PC-3 (cell line): ENCODE data around the gene SMIM26. TPM values are rescaled to one million over a fixed set of nuclear protein-coding genes. Genes with fewer than 3 reads are reported as not detected.
A peak's percentile ranks its signal among the peaks of the same experiment; 100 is the strongest.

Source experiments
- ATAC-seq: fragments of 200-7000 bp; cut with Tn5 transposase; 2 replicates; pipeline ENCODE4 v1.9.1; 2020; ENCODE audit warnings: mild to moderate bottlenecking, moderate library complexity
- BruUV-seq: library from RNA; stranded (reverse); fragments of 400-500 nt; replicated peaks from 2 replicates; lab custom pipeline; 2021; lab: Mats Ljungman, UMichigan
- CTCF ChIA-PET: fragments of 300-600 bp; sonication (Branson Sonifier 250); formaldehyde crosslinking; loops from one replicate; lab custom pipeline; 2022; ENCODE audit warnings: antibody characterized with exemption; lab: Charles Lee
- POLR2A ChIA-PET: fragments of 300-600 bp; sonication (Branson Sonifier 250); formaldehyde crosslinking; loops from one replicate; lab custom pipeline; 2022; ENCODE audit warnings: antibody characterized with exemption; ENCODE audit not compliant: unreplicated experiment; lab: Charles Lee
- DNase-seq: peaks from one replicate; pipeline ENCODE4 v3.0.0-alpha.2; 2015
- H2AFZ ChIP-seq: fragments of 300-600 bp; sonication (generic); 2 replicates; pipeline ENCODE4 v1.6.0; 2016; ENCODE audit warnings: antibody characterized with exemption, low read length
- H3F3A ChIP-seq: fragments of 300-600 bp; sonication (generic); one replicate; pipeline ENCODE4 v1.6.0; 2017; ENCODE audit warnings: antibody characterized with exemption, low read length, control low read depth, mild to moderate bottlenecking; ENCODE audit not compliant: unreplicated experiment
- H3K27ac ChIP-seq: fragments of 300-600 bp; sonication (generic); 2 replicates; pipeline ENCODE4 v1.5.1; 2016; ENCODE audit warnings: mild to moderate bottlenecking, low read length
- H3K27me3 ChIP-seq: fragments of 300-600 bp; sonication (generic); 2 replicates; pipeline ENCODE4 v1.6.1; 2016; ENCODE audit warnings: low read length, mixed read lengths
- H3K36me3 ChIP-seq: fragments of 300-600 bp; sonication (generic); 2 replicates; pipeline ENCODE4 v1.6.1; 2016; ENCODE audit warnings: low read depth, mixed run types, low read length, mixed read lengths
- H3K4me1 ChIP-seq: fragments of 300-600 bp; sonication (generic); 2 replicates; pipeline ENCODE4 v1.5.1; 2016; ENCODE audit warnings: low read length; ENCODE audit not compliant: insufficient read depth
- H3K4me2 ChIP-seq: fragments of 300-600 bp; sonication (generic); 2 replicates; pipeline ENCODE4 v1.6.0; 2016; ENCODE audit warnings: low read length
- H3K4me3 ChIP-seq: fragments of 300-600 bp; sonication (generic); 2 replicates; pipeline ENCODE4 v1.5.1; 2016; ENCODE audit warnings: mild to moderate bottlenecking, low read length, mixed read lengths
- H3K79me2 ChIP-seq: fragments of 300-600 bp; sonication (generic); 2 replicates; pipeline ENCODE4 v1.6.1; 2017; ENCODE audit warnings: low read length, mixed read lengths
- H3K9ac ChIP-seq: fragments of 300-600 bp; sonication (generic); 2 replicates; pipeline ENCODE4 v1.6.0; 2016; ENCODE audit warnings: mild to moderate bottlenecking, low read length
- H3K9me2 ChIP-seq: fragments of 300-600 bp; sonication (generic); replicated peaks from 2 replicates; pipeline ENCODE4 v1.6.1; 2016; ENCODE audit warnings: mixed run types, low read length, mixed read lengths
- H3K9me3 ChIP-seq: fragments of 300-600 bp; sonication (generic); 2 replicates; pipeline ENCODE4 v1.6.1; 2016; ENCODE audit warnings: low read length, mixed read lengths
- H4K20me1 ChIP-seq: fragments of 300-600 bp; sonication (generic); 2 replicates; pipeline ENCODE4 v1.6.1; 2016; ENCODE audit warnings: low read length, mixed read lengths
- EZH2 ChIP-seq: fragments of 300-600 bp; sonication (generic); IDR thresholded peaks from one replicate; pipeline ENCODE4 v1.6.1; 2017; ENCODE audit warnings: antibody characterized with exemption, mild to moderate bottlenecking, low read length; ENCODE audit not compliant: unreplicated experiment
- EZH2phosphoT487 ChIP-seq: fragments of 300-600 bp; sonication (generic); IDR thresholded peaks from 2 replicates; pipeline ENCODE4 v1.6.1; 2018; ENCODE audit warnings: mild to moderate bottlenecking, antibody characterized with exemption, low read length, borderline replicate concordance
- intact Hi-C: fragments of 100-400 bp; cut with micrococcal nuclease; formaldehyde crosslinking; loops from 2 replicates; pipeline ENCODE4 v1.9.0; 2023
- total RNA-seq: library from RNA; depleted of rRNA; stranded (reverse); fragments of >200 nt; gene quantifications from 2 replicates; pipeline ENCODE4 v1.2.3, GENCODE V29; 2014
- TF ChIP-seq, protein P1 (sequence below): fragments of 300-600 bp; sonication (generic); conservative IDR thresholded peaks from 2 replicates; pipeline ENCODE4 v1.5.1; 2017; ENCODE audit warnings: antibody characterized with exemption, low read depth, mild to moderate bottlenecking, low read length

The SMIM26 gene
- total RNA-seq, 1 experiment from 2014 or later: 83.6 TPM

DNA sequence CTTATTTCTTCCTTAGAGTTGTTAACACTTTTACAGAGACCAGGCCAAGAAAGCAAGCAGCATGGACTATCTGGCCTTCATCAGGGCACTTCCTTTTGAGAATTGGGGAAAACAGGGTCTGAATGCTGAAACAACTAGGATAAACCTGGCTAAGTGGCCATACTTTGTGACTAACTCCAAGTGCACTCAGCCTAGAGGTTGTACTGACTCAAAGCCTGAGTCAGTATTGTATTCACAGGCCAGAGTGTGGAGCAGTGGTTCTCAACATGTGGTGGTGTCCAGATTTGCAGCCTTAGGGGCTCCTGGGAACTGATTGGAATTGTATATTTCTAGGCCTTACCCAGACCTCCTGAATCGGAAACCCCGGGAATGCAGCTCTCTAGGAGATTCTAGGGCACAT lies 39.4 kb upstream of the SMIM26 start:
- peak; percentile 44; the same call in 1 of the 2 replicates for ATAC-seq
- Histone ChIP-seq H3K4me1 (peaks cover 31% of the 10 kb centered on the region), H3K9me3 (no peaks in the 10 kb centered on the region), H2AFZ (no peak overlapping the region), H3K79me2 (no peaks in the 10 kb centered on the region), H3K9me2 (no peaks in the 10 kb centered on the region), H3K27me3 (no peaks in the 10 kb centered on the region), H3K4me3 (no peak overlapping the region), H3K9ac (0 out of 2 replicates have a peak overlapping the region, but pooled peaks have one; percentile 6), H4K20me1 (no peaks in the 10 kb centered on the region), H3K36me3 (peaks cover 73% of the 10 kb centered on the region), H3F3A (no peaks in the 10 kb centered on the region), H3K4me2 (no peak overlapping the region), H3K27ac (peak overlapping the region; percentile 52)
- intact Hi-C loops: no loop called here
- DNase-seq: peak; percentile 73
- no peak for TF ChIP-seq EZH2phosphoT487
- BruUV-seq: no TSS peak
- POLR2A ChIA-PET: no interaction called here
- CTCF ChIA-PET: no interaction called here

DNA sequence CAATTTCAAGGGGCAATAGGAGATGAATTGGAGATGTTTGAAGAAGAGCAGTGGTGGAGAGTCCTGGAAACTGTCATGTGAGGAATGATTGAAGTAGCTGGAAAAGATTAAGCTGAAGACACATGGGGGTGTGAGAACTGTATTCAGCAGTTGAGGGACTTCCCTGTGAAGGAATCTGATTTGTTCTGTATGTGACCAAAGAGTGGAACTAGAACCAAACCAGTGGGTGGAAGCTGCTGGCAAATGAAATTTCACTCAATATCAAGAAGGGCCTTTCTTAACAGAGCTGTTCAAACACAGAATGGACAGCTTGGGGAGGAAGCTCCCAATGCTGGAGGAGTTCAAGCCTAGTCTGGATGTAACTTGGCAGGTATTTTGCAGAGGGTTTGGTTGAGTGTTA lies 38.2 kb upstream of the SMIM26 start:
- Histone ChIP-seq H3K27me3 (no peaks in the 10 kb centered on the region), H3K36me3 (peaks cover 84% of the 10 kb centered on the region), H4K20me1 (no peaks in the 10 kb centered on the region), H3K4me2 (no peak overlapping the region), H3K9me3 (no peaks in the 10 kb centered on the region), H2AFZ (no peak overlapping the region), H3K4me1 (peaks cover 27% of the 10 kb centered on the region), H3K79me2 (no peaks in the 10 kb centered on the region), H3K9ac (no peak overlapping the region), H3F3A (no peaks in the 10 kb centered on the region), H3K9me2 (no peaks in the 10 kb centered on the region), H3K27ac (no peak overlapping the region), H3K4me3 (no peak overlapping the region)
- ATAC-seq (no peak), DNase-seq (no peak)
- no TSS peak for BruUV-seq
- ChIA-PET CTCF (no interaction called here), POLR2A (no interaction called here)
- TF ChIP-seq, protein P1, sequence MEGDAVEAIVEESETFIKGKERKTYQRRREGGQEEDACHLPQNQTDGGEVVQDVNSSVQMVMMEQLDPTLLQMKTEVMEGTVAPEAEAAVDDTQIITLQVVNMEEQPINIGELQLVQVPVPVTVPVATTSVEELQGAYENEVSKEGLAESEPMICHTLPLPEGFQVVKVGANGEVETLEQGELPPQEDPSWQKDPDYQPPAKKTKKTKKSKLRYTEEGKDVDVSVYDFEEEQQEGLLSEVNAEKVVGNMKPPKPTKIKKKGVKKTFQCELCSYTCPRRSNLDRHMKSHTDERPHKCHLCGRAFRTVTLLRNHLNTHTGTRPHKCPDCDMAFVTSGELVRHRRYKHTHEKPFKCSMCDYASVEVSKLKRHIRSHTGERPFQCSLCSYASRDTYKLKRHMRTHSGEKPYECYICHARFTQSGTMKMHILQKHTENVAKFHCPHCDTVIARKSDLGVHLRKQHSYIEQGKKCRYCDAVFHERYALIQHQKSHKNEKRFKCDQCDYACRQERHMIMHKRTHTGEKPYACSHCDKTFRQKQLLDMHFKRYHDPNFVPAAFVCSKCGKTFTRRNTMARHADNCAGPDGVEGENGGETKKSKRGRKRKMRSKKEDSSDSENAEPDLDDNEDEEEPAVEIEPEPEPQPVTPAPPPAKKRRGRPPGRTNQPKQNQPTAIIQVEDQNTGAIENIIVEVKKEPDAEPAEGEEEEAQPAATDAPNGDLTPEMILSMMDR: no peak
- TF ChIP-seq EZH2: no peak
- TF ChIP-seq EZH2phosphoT487: no peak
- intact Hi-C loops: no loop called here

DNA sequence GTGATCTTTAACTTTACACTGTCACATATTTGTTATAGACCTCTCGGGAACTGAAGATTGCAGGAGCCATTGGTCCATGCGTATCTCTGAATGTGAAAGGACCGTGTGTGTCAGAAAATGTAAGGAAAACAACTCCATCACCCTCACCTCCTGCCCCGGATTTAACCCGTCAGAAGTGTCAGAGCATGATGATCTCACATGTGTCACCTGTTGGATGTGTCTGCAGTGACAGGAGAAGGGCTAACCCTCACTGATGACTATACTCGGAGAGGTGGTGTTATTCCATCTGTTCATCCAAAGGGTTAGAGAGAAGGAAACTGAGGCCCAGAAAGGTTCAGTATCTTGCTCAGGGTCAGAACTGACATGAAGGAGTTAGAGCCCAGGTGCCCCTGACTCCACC lies 34.6 kb upstream of the SMIM26 start:
- Histone ChIP-seq H3F3A (no peaks in the 10 kb centered on the region), H2AFZ (no peak overlapping the region), H3K9ac (no peak overlapping the region), H3K4me1 (peaks cover 7% of the 10 kb centered on the region), H3K27me3 (no peaks in the 10 kb centered on the region), H4K20me1 (no peaks in the 10 kb centered on the region), H3K79me2 (no peaks in the 10 kb centered on the region), H3K27ac (no peak overlapping the region), H3K4me2 (no peak overlapping the region), H3K9me3 (no peaks in the 10 kb centered on the region), H3K9me2 (no peaks in the 10 kb centered on the region), H3K4me3 (no peak overlapping the region), H3K36me3 (peaks cover 72% of the 10 kb centered on the region)
- ChIA-PET CTCF (no interaction called here), POLR2A (no interaction called here)
- ATAC-seq (no peak), DNase-seq (no peak)
- no peak for TF ChIP-seq EZH2phosphoT487
- TF ChIP-seq EZH2: no peak
- TF ChIP-seq, protein P1: no peak
- intact Hi-C loops: no loop called here
- BruUV-seq: no TSS peak
